ENCODE measurements around the gene MBNL3.
A peak's percentile ranks its signal among the peaks of the same experiment; 100 is the strongest.

MBNL3 gene

DNA sequence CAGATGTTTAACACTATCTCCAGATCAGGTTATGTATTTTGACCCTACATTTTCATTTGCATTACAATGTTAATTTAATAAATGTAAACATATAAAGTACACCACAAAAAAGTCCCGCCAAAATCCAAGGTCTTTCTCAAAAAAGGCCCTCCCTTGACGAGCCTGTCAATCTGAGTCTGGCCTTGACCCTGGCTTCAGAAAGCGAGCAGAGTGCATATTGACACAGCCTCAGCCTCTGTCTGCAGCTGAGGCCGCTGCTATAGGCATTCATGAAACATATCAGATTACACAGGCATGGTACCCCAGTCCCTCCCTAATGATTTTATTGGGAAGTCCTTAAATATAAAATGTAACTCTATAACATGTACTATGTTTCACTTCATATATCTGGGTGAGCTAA, 6.2 kb downstream of the MBNL3 start:
- no peaks in the 10 kb centered on the region for H3K9me3 ChIP-seq (replicated peaks; ENCODE audit: insufficient read depth, low read length)
- no peaks in the 10 kb centered on the region for H3K9me2 ChIP-seq (replicated peaks; ENCODE audit: insufficient read depth, low read length)
- no peaks in the 10 kb centered on the region for H4K20me1 ChIP-seq (ENCODE audit: insufficient read depth, low read length)
- no peaks in the 10 kb centered on the region for H3K27me3 ChIP-seq (replicated peaks; ENCODE audit: insufficient read depth, low read length)
- peaks cover 19% of the 10 kb centered on the region for H3K79me2 ChIP-seq (ENCODE audit: low read length)
- DNase-seq = no peak
- no peak overlapping the region for H3K4me2 ChIP-seq (ENCODE audit: low read depth, low read length)
- H2AFZ ChIP-seq (ENCODE audit: low read length) = no peak overlapping the region
- H3K27ac ChIP-seq (ENCODE audit: low read length) = no peak overlapping the region
- H3K4me3 ChIP-seq (ENCODE audit: low read length) = no peak overlapping the region
- H3K4me1 ChIP-seq (ENCODE audit: low read length) = peaks cover 52% of the 10 kb centered on the region
- peaks cover 31% of the 10 kb centered on the region for H3F3A ChIP-seq (ENCODE audit: insufficient read depth, low read length)
- no peak for TF ChIP-seq EZH2phosphoT487 (IDR thresholded peaks at IDR 0.05; ENCODE audit: low read length)
- TF ChIP-seq, protein P1, sequence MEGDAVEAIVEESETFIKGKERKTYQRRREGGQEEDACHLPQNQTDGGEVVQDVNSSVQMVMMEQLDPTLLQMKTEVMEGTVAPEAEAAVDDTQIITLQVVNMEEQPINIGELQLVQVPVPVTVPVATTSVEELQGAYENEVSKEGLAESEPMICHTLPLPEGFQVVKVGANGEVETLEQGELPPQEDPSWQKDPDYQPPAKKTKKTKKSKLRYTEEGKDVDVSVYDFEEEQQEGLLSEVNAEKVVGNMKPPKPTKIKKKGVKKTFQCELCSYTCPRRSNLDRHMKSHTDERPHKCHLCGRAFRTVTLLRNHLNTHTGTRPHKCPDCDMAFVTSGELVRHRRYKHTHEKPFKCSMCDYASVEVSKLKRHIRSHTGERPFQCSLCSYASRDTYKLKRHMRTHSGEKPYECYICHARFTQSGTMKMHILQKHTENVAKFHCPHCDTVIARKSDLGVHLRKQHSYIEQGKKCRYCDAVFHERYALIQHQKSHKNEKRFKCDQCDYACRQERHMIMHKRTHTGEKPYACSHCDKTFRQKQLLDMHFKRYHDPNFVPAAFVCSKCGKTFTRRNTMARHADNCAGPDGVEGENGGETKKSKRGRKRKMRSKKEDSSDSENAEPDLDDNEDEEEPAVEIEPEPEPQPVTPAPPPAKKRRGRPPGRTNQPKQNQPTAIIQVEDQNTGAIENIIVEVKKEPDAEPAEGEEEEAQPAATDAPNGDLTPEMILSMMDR (IDR thresholded peaks at IDR 0.05; ENCODE audit: low read length) = no peak
- TF ChIP-seq EZH2 (optimal IDR thresholded peaks at IDR 0.05; ENCODE audit: low read depth, low read length) = no peak
- H3K36me3 ChIP-seq (replicated peaks; ENCODE audit: insufficient read depth, low read length) = no peaks in the 10 kb centered on the region
- no peak overlapping the region for H3K9ac ChIP-seq (ENCODE audit: low read length)

- H3K36me3 ChIP-seq (replicated peaks; ENCODE audit: insufficient read depth, low read length) = no peaks in the 10 kb centered on the region
- H3K9me2 ChIP-seq (replicated peaks; ENCODE audit: insufficient read depth, low read length) = no peaks in the 10 kb centered on the region
- H2AFZ ChIP-seq (ENCODE audit: low read length) = no peak overlapping the region
- peaks cover 31% of the 10 kb centered on the region for H3F3A ChIP-seq (ENCODE audit: insufficient read depth, low read length)
- H3K9me3 ChIP-seq (replicated peaks; ENCODE audit: insufficient read depth, low read length) = no peaks in the 10 kb centered on the region
- H3K4me2 ChIP-seq (ENCODE audit: low read depth, low read length) = peak overlapping the region; percentile 72
- no peaks in the 10 kb centered on the region for H4K20me1 ChIP-seq (ENCODE audit: insufficient read depth, low read length)
- peaks cover 11% of the 10 kb centered on the region for H3K79me2 ChIP-seq (ENCODE audit: low read length)
- peaks cover 47% of the 10 kb centered on the region for H3K4me1 ChIP-seq (ENCODE audit: low read length)
- no peaks in the 10 kb centered on the region for H3K27me3 ChIP-seq (replicated peaks; ENCODE audit: insufficient read depth, low read length)
- H3K9ac ChIP-seq (ENCODE audit: low read length) = peak overlapping the region; percentile 59
- peak overlapping the region; percentile 55; the same call in 1 of the 2 replicates for H3K4me3 ChIP-seq (ENCODE audit: low read length)
- peak; percentile 31 for DNase-seq
- TF ChIP-seq, protein P1 (IDR thresholded peaks at IDR 0.05; ENCODE audit: low read length) = no peak
- no peak for TF ChIP-seq EZH2phosphoT487 (IDR thresholded peaks at IDR 0.05; ENCODE audit: low read length)
- no peak for TF ChIP-seq EZH2 (optimal IDR thresholded peaks at IDR 0.05; ENCODE audit: low read depth, low read length)
- H3K27ac ChIP-seq (ENCODE audit: low read length) = peak overlapping the region; percentile 89
Observed at GRCh38 chrX:132481449-132481848, 7.4 kb downstream of the MBNL3 start.

DNA sequence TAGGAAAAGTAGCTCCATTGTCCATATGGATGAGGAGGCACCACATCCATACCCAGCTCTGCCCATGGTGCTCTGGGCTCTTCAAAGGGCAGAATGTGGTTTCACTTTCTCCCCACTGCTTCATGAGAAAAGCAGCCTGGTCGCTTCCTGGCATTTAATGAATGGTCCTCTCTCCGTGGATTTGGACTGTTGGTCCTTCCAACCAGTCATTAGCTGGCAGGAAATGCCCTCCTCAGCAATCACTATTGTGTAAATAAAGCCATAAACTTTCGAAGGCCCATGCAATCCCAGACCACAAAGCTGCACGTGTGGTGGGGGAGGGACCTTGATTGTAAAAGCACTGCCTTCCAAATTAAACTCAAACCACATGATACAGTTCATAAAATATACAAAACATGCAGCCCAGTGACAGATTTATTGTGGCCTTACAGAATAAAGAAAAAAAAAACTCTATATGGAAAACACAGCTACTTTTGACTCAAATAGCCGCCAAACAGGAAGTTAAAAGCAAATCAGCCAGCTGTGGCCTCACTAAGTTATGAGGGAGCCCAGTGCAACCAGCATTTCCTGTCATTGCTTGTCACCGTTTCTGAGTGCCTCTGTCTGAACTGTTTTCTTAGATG, 8.1 kb downstream of the MBNL3 start:
- peak; percentile 92 for DNase-seq
- Histone ChIP-seq H3K4me3 (ENCODE audit: low read length) (peak overlapping the region; percentile 55), H3K4me2 (ENCODE audit: low read depth, low read length) (peak overlapping the region; percentile 72), H3K27me3 (replicated peaks; ENCODE audit: insufficient read depth, low read length) (no peaks in the 10 kb centered on the region), H3K9me2 (replicated peaks; ENCODE audit: insufficient read depth, low read length) (no peaks in the 10 kb centered on the region), H3K79me2 (ENCODE audit: low read length) (peaks cover 6% of the 10 kb centered on the region), H4K20me1 (ENCODE audit: insufficient read depth, low read length) (no peaks in the 10 kb centered on the region), H3K4me1 (ENCODE audit: low read length) (peaks cover 47% of the 10 kb centered on the region), H2AFZ (ENCODE audit: low read length) (peak overlapping the region; percentile 43), H3K9me3 (replicated peaks; ENCODE audit: insufficient read depth, low read length) (no peaks in the 10 kb centered on the region), H3F3A (ENCODE audit: insufficient read depth, low read length) (peaks cover 31% of the 10 kb centered on the region), H3K9ac (ENCODE audit: low read length) (peak overlapping the region; percentile 59), H3K36me3 (replicated peaks; ENCODE audit: insufficient read depth, low read length) (no peaks in the 10 kb centered on the region), H3K27ac (ENCODE audit: low read length) (peak overlapping the region; percentile 89)
- TF ChIP-seq, protein P1 (IDR thresholded peaks at IDR 0.05; ENCODE audit: low read length) = no peak
- TF ChIP-seq EZH2phosphoT487 (IDR thresholded peaks at IDR 0.05; ENCODE audit: low read length) (no peak), EZH2 (optimal IDR thresholded peaks at IDR 0.05; ENCODE audit: low read depth, low read length) (no peak)

Measured in MM.1S (cell line).